HCT116 (cell line): ENCODE data around the gene NPIPA7.
"Not testable (repeated sequence)": the region's sequence is repeated elsewhere in the genome, so short reads cannot be mapped to it uniquely, and the experiment has no call there.

Experiments
- CEBPB ChIP-seq: IDR thresholded peaks from 2 replicates; pipeline ENCODE4 v1.6.1; 2012; ENCODE audit warnings: low read depth
- EZH2 ChIP-seq: fragments of 200-600 bp; sonication (generic); IDR thresholded peaks from 2 replicates; pipeline ENCODE4 v1.6.1; 2017; ENCODE audit warnings: antibody characterized with exemption, mixed run types
- EZH2phosphoT487 ChIP-seq: fragments of 200-600 bp; IDR thresholded peaks from 2 replicates; pipeline ENCODE4 v1.6.1; 2018; ENCODE audit warnings: antibody characterized with exemption, borderline replicate concordance
- JUND ChIP-seq: IDR thresholded peaks from 2 replicates; pipeline ENCODE4 v1.6.1; 2012
- POLR2A ChIP-seq: IDR thresholded peaks from 2 replicates; pipeline ENCODE4 v1.7.0; 2011; ENCODE audit warnings: borderline replicate concordance; ENCODE audit not compliant: insufficient read depth, insufficient read length; ENCODE audit errors: extremely low read depth
- POLR2AphosphoS5 ChIP-seq: IDR thresholded peaks from 2 replicates; pipeline ENCODE4 v1.6.1; 2011; ENCODE audit warnings: mild to moderate bottlenecking, low read depth, low read length, moderate library complexity
- TCF7L2 ChIP-seq: IDR thresholded peaks from 2 replicates; pipeline ENCODE4 v1.7.0; 2011; ENCODE audit warnings: borderline replicate concordance, inconsistent platforms; ENCODE audit not compliant: insufficient read depth, insufficient read length; ENCODE audit errors: extremely low read depth
- YY1 ChIP-seq: IDR thresholded peaks from 2 replicates; pipeline ENCODE4 v1.6.1; 2011; ENCODE audit warnings: low read length, low read depth, moderate library complexity, mild to moderate bottlenecking; ENCODE audit not compliant: insufficient replicate concordance; ENCODE audit errors: extremely low read depth
- TF ChIP-seq, protein P1 (sequence below), 3 experiments: fragments of 200-600 bp in 1 of 3; sonication (generic) in 1 of 3; IDR thresholded peaks in 2 of 3; conservative IDR thresholded peaks in 1 of 3; 2 replicates each; pipeline ENCODE4 v1.5.1; 2012 to 2017; ENCODE audit warnings: low read depth in 2 of 3, low read length in 2 of 3, antibody characterized with exemption in 1 of 3, borderline replicate concordance in 1 of 3, control low read depth in 1 of 3, mild to moderate bottlenecking in 1 of 3, mixed read lengths in 1 of 3, mixed run types in 1 of 3, moderate library complexity in 1 of 3; ENCODE audit not compliant: insufficient read depth in 1 of 3
- TF ChIP-seq, protein P2 (sequence below): IDR thresholded peaks from 2 replicates; pipeline ENCODE4 v1.6.1; 2012; ENCODE audit warnings: low read depth

DNA sequence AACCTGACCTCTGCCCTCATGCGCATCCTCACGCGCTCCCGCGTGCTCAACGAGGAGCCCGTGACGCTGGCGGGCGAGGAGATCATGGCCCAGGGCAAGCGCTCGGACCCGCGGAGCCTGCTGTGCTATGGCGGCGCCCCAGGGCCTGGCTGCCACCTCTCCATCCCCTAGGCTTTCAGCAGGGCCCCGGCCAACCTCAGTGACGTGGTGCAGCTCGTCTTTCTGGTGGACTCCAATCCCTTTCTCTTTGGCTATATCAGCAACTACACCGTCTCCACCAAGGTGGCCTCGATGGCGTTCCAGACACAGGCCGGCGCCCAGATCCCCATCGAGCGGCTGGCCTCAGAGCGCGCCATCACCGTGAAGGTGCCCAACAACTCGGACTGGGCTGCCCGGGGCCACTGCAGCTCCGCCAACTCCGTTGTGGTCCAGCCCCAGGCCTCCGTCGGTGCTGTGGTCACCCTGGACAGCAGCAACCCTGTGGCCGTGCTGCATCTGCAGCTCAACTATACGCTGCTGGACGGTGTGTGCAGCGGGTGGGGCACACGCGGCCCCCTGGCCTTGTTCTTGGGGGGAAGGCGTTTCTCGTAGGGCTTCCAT, 7.7 kb upstream of the NPIPA7 start:
- not testable (repeated sequence) for TF ChIP-seq POLR2A, EZH2, CEBPB, POLR2AphosphoS5, YY1, TCF7L2, JUND, EZH2phosphoT487
- TF ChIP-seq, protein P1, sequence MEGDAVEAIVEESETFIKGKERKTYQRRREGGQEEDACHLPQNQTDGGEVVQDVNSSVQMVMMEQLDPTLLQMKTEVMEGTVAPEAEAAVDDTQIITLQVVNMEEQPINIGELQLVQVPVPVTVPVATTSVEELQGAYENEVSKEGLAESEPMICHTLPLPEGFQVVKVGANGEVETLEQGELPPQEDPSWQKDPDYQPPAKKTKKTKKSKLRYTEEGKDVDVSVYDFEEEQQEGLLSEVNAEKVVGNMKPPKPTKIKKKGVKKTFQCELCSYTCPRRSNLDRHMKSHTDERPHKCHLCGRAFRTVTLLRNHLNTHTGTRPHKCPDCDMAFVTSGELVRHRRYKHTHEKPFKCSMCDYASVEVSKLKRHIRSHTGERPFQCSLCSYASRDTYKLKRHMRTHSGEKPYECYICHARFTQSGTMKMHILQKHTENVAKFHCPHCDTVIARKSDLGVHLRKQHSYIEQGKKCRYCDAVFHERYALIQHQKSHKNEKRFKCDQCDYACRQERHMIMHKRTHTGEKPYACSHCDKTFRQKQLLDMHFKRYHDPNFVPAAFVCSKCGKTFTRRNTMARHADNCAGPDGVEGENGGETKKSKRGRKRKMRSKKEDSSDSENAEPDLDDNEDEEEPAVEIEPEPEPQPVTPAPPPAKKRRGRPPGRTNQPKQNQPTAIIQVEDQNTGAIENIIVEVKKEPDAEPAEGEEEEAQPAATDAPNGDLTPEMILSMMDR (IDR thresholded peaks at IDR 0.05 in 2 of 3, conservative IDR thresholded peaks at IDR 0.05 in 1 of 3; ENCODE audit: borderline replicate concordance in 1 of 3, insufficient read depth in 1 of 3, low read depth in 2 of 3, low read length in 2 of 3) = not testable (repeated sequence)
- TF ChIP-seq, protein P2, sequence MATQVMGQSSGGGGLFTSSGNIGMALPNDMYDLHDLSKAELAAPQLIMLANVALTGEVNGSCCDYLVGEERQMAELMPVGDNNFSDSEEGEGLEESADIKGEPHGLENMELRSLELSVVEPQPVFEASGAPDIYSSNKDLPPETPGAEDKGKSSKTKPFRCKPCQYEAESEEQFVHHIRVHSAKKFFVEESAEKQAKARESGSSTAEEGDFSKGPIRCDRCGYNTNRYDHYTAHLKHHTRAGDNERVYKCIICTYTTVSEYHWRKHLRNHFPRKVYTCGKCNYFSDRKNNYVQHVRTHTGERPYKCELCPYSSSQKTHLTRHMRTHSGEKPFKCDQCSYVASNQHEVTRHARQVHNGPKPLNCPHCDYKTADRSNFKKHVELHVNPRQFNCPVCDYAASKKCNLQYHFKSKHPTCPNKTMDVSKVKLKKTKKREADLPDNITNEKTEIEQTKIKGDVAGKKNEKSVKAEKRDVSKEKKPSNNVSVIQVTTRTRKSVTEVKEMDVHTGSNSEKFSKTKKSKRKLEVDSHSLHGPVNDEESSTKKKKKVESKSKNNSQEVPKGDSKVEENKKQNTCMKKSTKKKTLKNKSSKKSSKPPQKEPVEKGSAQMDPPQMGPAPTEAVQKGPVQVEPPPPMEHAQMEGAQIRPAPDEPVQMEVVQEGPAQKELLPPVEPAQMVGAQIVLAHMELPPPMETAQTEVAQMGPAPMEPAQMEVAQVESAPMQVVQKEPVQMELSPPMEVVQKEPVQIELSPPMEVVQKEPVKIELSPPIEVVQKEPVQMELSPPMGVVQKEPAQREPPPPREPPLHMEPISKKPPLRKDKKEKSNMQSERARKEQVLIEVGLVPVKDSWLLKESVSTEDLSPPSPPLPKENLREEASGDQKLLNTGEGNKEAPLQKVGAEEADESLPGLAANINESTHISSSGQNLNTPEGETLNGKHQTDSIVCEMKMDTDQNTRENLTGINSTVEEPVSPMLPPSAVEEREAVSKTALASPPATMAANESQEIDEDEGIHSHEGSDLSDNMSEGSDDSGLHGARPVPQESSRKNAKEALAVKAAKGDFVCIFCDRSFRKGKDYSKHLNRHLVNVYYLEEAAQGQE = not testable (repeated sequence)
